Measurements from ENCODE around the gene LEPROT.

The LEPROT gene

DNA sequence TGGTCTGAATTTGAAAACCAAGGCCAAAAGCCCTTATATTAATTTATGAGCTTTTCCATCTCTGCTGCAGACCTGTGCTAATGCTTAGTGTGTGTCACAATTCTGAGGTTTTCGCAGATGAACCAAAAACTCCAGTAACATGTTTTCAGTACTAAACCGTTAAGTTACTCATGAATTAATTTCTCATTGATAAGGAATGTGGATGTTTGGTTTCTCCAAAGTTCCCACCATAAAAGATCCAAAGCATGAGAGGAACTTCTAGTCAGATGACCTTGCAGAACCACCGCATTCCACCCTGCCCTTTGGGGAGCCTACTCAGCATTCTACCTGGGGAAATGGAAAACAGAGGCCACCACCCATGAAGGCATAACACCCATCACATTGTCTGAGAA, 7.5 kb upstream of the LEPROT start:
- no peak for DNase-seq

DNA sequence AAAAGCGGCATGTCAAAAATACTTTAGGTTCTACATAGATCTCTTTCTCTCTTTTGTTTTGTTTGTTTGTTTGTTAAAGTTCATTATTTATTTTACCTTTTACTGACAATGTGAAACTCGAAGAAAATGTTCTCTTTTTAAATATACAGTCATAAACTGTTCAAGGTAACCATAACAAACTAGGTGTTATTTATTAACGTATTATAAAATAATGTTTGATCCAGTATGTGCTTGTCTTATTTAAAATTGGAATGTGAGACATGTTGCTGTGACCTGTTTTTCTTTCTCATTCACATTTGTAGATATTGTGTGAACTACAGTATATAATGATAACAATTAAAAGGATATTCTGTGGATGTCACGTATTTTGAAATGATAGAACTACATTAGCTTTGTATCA, 5.9 kb upstream of the LEPROT start:
- DNase-seq = no peak

DNA sequence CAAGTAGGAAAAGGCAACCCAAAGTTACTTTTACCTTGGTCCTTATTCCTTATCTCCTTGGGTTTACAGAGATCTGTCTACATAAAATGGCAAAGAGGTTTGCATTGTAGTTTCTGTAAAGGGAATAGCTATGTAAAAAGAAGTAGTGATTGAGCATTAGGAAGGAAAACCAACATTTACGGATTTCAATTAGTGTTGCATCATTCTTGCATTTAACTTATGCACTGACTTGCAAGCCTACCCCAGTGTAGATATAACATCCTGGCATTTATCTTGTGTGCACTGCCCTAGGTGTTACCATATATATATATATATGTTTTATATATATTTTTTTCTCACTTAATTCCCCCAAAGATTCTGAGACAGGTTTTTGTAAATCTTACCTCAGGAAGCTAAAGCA, 3.7 kb upstream of the LEPROT start:
- no peak for DNase-seq

DNA sequence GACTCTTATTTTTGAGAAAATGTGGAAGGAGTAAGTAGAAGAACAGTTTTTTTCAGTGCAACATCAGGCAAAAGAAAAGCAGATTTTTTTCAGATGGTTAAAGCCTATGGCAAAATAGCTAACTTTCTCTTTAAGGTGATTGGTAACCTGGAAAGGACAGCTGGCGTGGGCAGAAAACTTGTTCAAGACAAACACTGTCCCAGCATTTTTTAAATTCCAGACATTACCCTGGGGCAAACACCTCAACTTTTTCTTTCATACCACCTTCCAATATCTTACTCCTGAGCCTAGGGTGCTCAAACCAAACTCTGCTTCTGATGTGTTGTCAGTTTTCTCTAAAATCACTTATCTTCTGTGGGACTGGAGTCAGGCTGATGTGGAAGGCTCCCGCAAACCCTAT, 2.7 kb upstream of the LEPROT start:
- no peak for DNase-seq

- no peak for DNase-seq
These were observed 1.8 kb upstream of the LEPROT start for GRCh38 chr1:65418522-65419185.

- peak; percentile 98 to 99 for DNase-seq
These were observed 533 bp upstream of the LEPROT start for GRCh38 chr1:65419681-65420589.

DNA sequence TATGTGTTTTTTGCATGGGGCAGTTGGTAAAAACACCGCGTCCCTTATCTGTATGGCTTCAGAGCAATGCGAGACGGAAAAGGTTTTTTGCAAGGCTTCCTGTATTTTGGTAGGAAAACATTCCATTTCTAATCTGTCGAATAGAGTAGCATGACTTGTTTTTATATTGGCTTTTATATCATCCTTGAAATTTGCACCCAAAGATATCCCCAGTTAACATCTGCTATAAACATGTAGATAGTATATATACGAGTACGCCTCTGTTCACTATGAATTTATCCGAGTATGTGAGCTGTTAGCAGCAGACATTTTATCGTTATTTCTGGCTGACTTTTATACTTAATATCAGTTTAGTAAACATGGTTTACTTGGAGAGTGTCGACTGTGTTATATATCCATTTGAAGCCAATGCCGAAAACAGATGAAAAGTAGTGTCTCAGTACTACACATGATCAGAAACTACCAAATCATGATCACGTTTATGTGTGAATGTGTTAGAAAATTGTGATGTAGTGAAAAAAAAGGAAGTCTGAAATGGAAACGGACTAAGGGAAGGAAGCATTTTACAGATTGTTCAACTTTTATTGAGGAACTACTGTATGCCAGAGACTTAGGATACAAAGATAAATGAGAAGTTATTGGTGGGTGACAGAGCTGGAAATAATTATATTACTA, 1.0 kb downstream of the LEPROT start:
- DNase-seq = no peak

GRCh38 chr1:65422241-65423203, 2.1 kb downstream of the LEPROT start:
- no peak for DNase-seq

DNA sequence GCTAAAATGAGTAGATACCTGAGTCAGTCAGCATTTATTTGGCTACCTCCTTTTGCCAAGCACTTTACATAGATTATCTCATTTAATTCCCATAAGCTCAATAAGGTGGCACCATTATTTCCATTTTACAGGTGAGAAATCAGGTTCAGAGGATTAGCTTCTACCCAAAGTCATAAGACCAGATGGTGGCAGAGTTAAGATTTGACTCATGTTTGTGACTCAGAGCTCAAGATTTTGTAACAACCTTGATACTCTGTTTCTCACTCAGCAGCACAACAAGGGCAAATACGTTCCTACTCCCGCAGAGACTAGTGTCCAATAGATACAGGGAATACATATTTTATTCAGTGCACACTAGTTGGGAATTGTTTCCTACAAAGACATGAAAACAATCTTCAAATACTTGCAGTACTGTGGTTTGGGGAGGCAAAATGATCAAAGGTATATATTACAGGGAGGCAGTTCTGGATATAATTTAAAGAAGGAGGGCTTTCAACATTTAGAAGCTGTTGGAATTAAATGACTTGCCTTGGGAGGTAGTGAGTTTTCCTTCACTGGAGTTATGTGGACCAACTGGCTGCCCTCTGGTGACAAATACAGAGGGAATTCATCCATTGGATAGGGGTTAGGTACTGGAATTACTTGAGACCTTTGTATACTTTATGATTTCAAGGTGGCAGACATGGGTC, 3.6 kb downstream of the LEPROT start:
- no peak for DNase-seq

DNA sequence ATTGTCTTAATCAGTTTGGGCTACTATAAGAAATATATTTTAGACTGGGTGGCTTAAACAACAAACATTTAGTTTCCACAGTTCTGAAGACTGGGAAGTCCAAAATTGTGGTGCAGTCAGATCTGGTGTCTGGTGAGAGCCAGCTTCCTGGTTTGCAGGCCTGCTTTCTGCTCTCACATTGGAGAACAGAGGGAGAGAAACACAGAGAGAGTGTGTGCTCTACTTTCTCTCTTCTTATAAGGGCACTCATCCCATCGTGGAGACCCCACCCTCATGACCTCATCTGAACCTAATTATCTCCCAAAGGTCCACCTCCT, 4.1 kb downstream of the LEPROT start:
- DNase-seq = no peak

GRCh38 chr1:65425006-65425405, 4.5 kb downstream of the LEPROT start:
- DNase-seq = no peak

- no peak for DNase-seq
These were observed 5.2 kb downstream of the LEPROT start for GRCh38 chr1:65425697-65426096.

DNA sequence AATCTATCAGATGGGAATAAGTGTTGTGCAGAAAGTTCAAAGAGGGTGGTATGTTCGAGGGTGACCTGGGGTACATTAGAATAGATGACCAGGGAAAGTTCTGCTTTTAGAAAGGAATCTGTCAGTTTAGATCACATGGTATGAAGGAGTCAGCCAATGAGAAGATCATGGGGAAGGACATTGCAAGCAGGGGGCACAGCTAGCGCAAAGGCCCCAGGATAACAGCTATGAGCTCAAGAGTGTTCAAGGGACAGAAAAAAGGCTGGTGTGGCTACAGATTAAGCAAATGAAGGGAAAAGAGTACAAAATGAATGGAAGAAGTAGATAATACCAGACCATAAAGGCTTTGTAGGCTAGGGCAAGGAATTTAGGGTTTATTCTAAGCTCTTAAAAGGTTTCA, 8.6 kb downstream of the LEPROT start:
- DNase-seq = no peak

DNA sequence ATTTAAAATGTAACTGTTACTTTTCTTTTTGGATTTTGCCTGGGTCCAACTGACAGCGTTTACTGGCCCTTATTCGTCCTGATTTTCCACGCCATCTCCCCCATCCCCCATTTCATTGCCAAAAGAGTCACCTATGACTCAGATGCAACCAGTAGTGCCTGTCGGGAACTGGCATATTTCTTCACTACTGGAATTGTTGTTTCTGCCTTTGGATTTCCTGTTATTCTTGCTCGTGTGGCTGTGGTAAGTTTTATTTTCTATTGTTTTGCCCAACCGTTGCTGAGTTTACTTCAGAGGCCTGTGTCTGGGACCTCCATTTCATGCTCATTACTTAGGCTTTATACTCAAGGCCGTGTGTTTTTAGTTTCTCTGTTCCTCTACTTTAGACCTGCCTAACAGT, 9.3 kb downstream of the LEPROT start:
- DNase-seq = no peak

- no peak for DNase-seq
These were observed 10.7 kb downstream of the LEPROT start for GRCh38 chr1:65431111-65431705.

DNA sequence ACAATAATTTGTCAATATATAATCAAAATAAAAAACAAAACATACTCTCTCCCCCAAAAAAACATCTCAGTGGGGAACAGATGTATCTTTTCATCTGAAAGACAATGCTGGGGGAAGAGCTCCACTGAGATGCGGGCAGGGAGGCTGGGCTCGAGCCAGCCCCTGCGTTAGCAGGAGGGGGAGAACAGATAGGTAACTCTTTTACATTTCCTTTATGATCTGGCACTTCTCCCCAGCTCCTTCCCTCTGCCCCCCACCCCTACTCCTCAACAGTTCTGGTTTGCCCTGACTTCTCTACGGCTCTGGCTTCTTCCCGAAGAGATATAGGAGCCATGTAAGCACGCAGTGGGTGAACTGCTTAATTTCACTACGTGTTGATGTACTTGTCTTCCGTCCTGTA, 12.4 kb downstream of the LEPROT start:
- no peak for DNase-seq

GRCh38 chr1:65434255-65434654, 13.8 kb downstream of the LEPROT start:
- no peak for DNase-seq

DNA sequence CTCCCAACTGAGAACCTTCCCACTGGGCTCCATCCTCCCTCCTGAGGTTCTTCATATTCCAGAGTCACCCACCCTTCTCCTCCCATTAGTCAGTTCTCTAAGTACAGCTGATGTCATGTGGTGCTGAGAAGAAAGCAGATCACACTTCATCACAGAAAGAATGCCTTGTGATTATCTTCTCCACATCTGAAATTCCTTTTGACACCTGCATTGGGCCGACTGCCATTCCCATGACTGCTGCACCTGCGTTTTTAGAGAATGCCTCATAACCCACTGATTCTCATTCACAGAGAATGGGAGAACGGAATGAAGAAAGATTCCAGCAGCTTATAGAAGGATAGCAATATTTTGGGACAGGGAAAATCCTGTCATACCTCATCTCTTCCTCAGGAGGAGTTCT, 14.3 kb downstream of the LEPROT start:
- no peak for DNase-seq

DNA sequence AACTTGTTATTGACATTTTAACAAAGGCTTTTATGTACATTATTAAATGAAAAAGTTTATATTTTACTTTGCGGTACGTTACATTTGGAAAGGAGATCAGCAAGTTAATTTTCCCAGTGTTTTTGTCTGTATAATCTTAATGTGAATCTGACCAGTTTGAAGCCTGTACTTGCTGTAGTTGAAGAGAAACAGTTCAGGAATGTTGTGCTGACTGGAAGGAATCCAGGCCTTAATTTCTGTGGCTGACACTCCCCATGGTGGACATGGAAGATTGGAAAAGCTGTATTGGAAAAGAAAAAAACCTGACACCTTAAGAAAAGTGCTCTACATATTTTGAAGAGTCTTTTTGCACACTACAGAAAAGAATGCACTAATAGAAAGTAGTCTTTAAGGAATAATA, 15.5 kb downstream of the LEPROT start:
- DNase-seq = no peak

- DNase-seq = no peak
These were observed 17.1 kb downstream of the LEPROT start for GRCh38 chr1:65437616-65438015.

GRCh38 chr1:65440322-65440900, 19.9 kb downstream of the LEPROT start:
- DNase-seq = no peak

All from activated T-cell treated with anti-CD3 and anti-CD28 coated beads, Interleukin-2, amount 50 U/mL, for 48 hours (primary cell).